HG02588 (cell line): Measurements from ENCODE around the gene LAMC1.

Experiments used
- ATAC-seq: cut with Tn5 transposase; IDR thresholded peaks from one replicate; pipeline ENCODE4 v1.9.1; 2021; ENCODE audit warnings: mild to moderate bottlenecking, moderate library complexity; ENCODE audit not compliant: unreplicated experiment

Gene LAMC1

GRCh38 chr1:183023146-183023600 is at the start of gene LAMC1:
Gene LAMC1, plus strand, starts transcription at chr1:183023420. Its CDS starts 297 bp downstream, at chr1:183023717.
- peak; percentile 34 for ATAC-seq

- no peak for ATAC-seq
Observed at GRCh38 chr1:182974506-182975191, 48.6 kb upstream of the LAMC1 start.

GRCh38 chr1:182977480-182977879 is 45.7 kb upstream of the LAMC1 start:
- ATAC-seq, result no peak

- no peak for ATAC-seq
Observed at GRCh38 chr1:182978151-182978853, 44.9 kb upstream of the LAMC1 start.

GRCh38 chr1:182984138-182984537 is 39.1 kb upstream of the LAMC1 start:
- no peak for ATAC-seq

GRCh38 chr1:182984621-182985020 is 38.6 kb upstream of the LAMC1 start:
- no peak for ATAC-seq

- no peak for ATAC-seq
Observed at GRCh38 chr1:182985876-182986275, 37.3 kb upstream of the LAMC1 start.

- ATAC-seq, result no peak
Observed at GRCh38 chr1:182990413-182991144, 32.6 kb upstream of the LAMC1 start.

GRCh38 chr1:182993746-182994145 is 29.5 kb upstream of the LAMC1 start:
- no peak for ATAC-seq

- no peak for ATAC-seq
Observed at GRCh38 chr1:182995894-182996293, 27.3 kb upstream of the LAMC1 start.

- no peak for ATAC-seq
Observed at GRCh38 chr1:182996816-182997215, 26.4 kb upstream of the LAMC1 start.

- no peak for ATAC-seq
Observed at GRCh38 chr1:182998482-182998881, 24.7 kb upstream of the LAMC1 start.

GRCh38 chr1:183000167-183000962 is 22.9 kb upstream of the LAMC1 start:
- ATAC-seq, result no peak

GRCh38 chr1:183002267-183002666 is 21.0 kb upstream of the LAMC1 start:
- ATAC-seq, result no peak

GRCh38 chr1:183002797-183003196 is 20.4 kb upstream of the LAMC1 start:
- no peak for ATAC-seq

- ATAC-seq, result no peak
Observed at GRCh38 chr1:183003203-183003602, 20.0 kb upstream of the LAMC1 start.

GRCh38 chr1:183004141-183004540 is 19.1 kb upstream of the LAMC1 start:
- ATAC-seq, result no peak

- ATAC-seq, result no peak
Observed at GRCh38 chr1:183011859-183012258, 11.4 kb upstream of the LAMC1 start.

- no peak for ATAC-seq
Observed at GRCh38 chr1:183012301-183012994, 10.8 kb upstream of the LAMC1 start.

- ATAC-seq, result no peak
Observed at GRCh38 chr1:183019139-183019740, 4.0 kb upstream of the LAMC1 start.
